Esophagus squamous epithelium (tissue), 4 donors: ENCODE data around the gene MCOLN2.

ENCODE experiments used
- POLR2A ChIP-seq, 4 donors: fragments of 450-650 bp; IDR thresholded peaks; one replicate each; pipeline ENCODE4 v1.6.1; 2017; ENCODE audit warnings: antibody characterized with exemption in 4 of 4, mild to moderate bottlenecking in 4 of 4, moderate library complexity in 3 of 4
- TF ChIP-seq, protein P1 (sequence below), 6 experiments: fragments of 450-650 bp in 4 of 6; fragments of 200-600 bp in 2 of 6; sonication (generic) in 2 of 6; IDR thresholded peaks; one replicate each; pipeline ENCODE4 v1.5.1; 2016 to 2019; ENCODE audit warnings: antibody characterized with exemption in 6 of 6, mild to moderate bottlenecking in 4 of 6, moderate library complexity in 4 of 6

DNA sequence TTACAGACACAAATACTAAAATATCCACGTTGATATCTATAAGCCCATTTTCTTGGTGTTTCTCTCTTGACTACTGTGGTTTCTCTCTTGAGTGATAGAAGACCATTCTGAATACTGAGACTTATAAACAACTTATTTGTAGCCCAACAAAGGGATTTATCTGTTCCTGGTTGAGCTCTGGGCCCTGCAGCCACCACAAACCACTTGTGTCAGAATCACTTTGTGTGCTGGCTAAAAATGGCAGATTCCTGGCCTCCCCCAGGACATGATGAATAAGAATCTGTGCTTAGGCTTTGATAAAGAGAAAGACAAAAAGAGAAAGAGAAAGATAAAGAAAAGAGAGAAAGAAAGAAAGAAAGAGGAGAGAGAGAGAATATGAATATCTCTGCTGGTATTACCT is 18.9 kb upstream of the MCOLN2 start:
- TF ChIP-seq, protein P1, sequence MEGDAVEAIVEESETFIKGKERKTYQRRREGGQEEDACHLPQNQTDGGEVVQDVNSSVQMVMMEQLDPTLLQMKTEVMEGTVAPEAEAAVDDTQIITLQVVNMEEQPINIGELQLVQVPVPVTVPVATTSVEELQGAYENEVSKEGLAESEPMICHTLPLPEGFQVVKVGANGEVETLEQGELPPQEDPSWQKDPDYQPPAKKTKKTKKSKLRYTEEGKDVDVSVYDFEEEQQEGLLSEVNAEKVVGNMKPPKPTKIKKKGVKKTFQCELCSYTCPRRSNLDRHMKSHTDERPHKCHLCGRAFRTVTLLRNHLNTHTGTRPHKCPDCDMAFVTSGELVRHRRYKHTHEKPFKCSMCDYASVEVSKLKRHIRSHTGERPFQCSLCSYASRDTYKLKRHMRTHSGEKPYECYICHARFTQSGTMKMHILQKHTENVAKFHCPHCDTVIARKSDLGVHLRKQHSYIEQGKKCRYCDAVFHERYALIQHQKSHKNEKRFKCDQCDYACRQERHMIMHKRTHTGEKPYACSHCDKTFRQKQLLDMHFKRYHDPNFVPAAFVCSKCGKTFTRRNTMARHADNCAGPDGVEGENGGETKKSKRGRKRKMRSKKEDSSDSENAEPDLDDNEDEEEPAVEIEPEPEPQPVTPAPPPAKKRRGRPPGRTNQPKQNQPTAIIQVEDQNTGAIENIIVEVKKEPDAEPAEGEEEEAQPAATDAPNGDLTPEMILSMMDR (IDR thresholded peaks at IDR 0.05): no peak
- no peak for TF ChIP-seq POLR2A (IDR thresholded peaks at IDR 0.05)
